ENCODE measurements around the gene SLC26A6.
A peak's percentile ranks its signal among the peaks of the same experiment; 100 is the strongest.

The SLC26A6 gene

GRCh38 chr3:48635222-48636021 lies at the start of gene SLC26A6:
TSS of gene SLC26A6 (minus strand) at chr3:48635461. CDS start at chr3:48635393, 68 bp downstream.
- DNase-seq: peak; percentile 85

- DNase-seq: no peak
Observed at GRCh38 chr3:48684480-48685143, 49.4 kb upstream of the SLC26A6 start.

- DNase-seq: no peak
Observed at GRCh38 chr3:48684054-48684349, 48.7 kb upstream of the SLC26A6 start.

- no peak for DNase-seq
Observed at GRCh38 chr3:48682786-48683185, 47.5 kb upstream of the SLC26A6 start.

- no peak for DNase-seq
Observed at GRCh38 chr3:48681974-48682610, 46.8 kb upstream of the SLC26A6 start.

GRCh38 chr3:48681541-48681880 lies 46.2 kb upstream of the SLC26A6 start:
- no peak for DNase-seq

GRCh38 chr3:48680811-48681540 lies 45.7 kb upstream of the SLC26A6 start:
- no peak for DNase-seq

- DNase-seq: no peak
Observed at GRCh38 chr3:48679411-48680391, 44.4 kb upstream of the SLC26A6 start.

- DNase-seq: no peak
Observed at GRCh38 chr3:48678566-48679380, 43.5 kb upstream of the SLC26A6 start.

GRCh38 chr3:48678056-48678455 lies 42.8 kb upstream of the SLC26A6 start:
- DNase-seq: no peak

- DNase-seq: no peak
Observed at GRCh38 chr3:48674505-48674904, 39.2 kb upstream of the SLC26A6 start.

GRCh38 chr3:48672522-48672921 lies 37.3 kb upstream of the SLC26A6 start:
- DNase-seq: no peak

- no peak for DNase-seq
Observed at GRCh38 chr3:48664929-48665328, 29.7 kb upstream of the SLC26A6 start.

GRCh38 chr3:48664313-48664644 lies 29.0 kb upstream of the SLC26A6 start:
- no peak for DNase-seq

GRCh38 chr3:48663489-48664312 lies 28.4 kb upstream of the SLC26A6 start:
- DNase-seq: peak; percentile 87

GRCh38 chr3:48662753-48663488 lies 27.7 kb upstream of the SLC26A6 start, which contains the start of gene CELSR3:
TSS of gene CELSR3 (minus strand) at chr3:48662886. CDS start at chr3:48662634, 252 bp downstream.
- peak; percentile 70 for DNase-seq

- no peak for DNase-seq
Observed at GRCh38 chr3:48662145-48662752, 27.0 kb upstream of the SLC26A6 start.

- no peak for DNase-seq
Observed at GRCh38 chr3:48661501-48662144, 26.4 kb upstream of the SLC26A6 start.
